K562 (cell line): ENCODE measurements around the gene ERCC2. TPM values are rescaled to one million over a fixed set of nuclear protein-coding genes. Genes with fewer than 3 reads are reported as not detected.
A peak's percentile ranks its signal among the peaks of the same experiment; 100 is the strongest.

Experiments used
- ATAC-seq: fragments of 200-7000 bp; cut with Tn5 transposase; 3 replicates; pipeline ENCODE4 v1.9.1; 2020; ENCODE audit warnings: moderate library complexity
- BruUV-seq: library from RNA; stranded (reverse); fragments of 400-500 nt; replicated peaks from 2 replicates; lab custom pipeline; 2021; lab: Mats Ljungman, UMichigan
- CTCF ChIA-PET: fragments of 300-600 bp; formaldehyde crosslinking; extraction: SDS; loops from one replicate; lab custom pipeline; 2021; ENCODE audit warnings: low intra/inter-chr PET ratio; lab: Yijun Ruan, JAX
- POLR2A ChIA-PET: fragments of 300-600, 350-650 bp; sonication (Branson Sonifier 250); formaldehyde crosslinking; extraction: SDS; loops from one replicate; lab custom pipeline; 2021; ENCODE audit warnings: antibody characterized with exemption, inconsistent platforms; lab: Yijun Ruan, JAX
- DNase-seq, 4 experiments: peaks; one replicate each; pipeline versions ENCODE4 v3.0.0 to v3.0.0-alpha.2; 2011 to 2018; ENCODE audit warnings: low spot score in 3 of 4, mixed read lengths in 3 of 4; ENCODE audit errors: extremely low read depth in 1 of 4
- FAIRE-seq: peaks from 2 replicates; lab custom pipeline; 2011; peaks lifted over from hg19 to GRCh38; lab: Jason Lieb, UNC
- H2AFZ ChIP-seq: 2 replicates; pipeline ENCODE4 v1.6.0; 2011; ENCODE audit warnings: low read depth, low read length, control low read depth, inconsistent platforms
- H3K27ac ChIP-seq: fragments of 200-600 bp; 3 replicates; pipeline ENCODE4 v1.8.0; 2011; ENCODE audit warnings: low read depth, mild to moderate bottlenecking, control low read depth, inconsistent platforms, low read length, moderate library complexity, mixed read lengths; ENCODE audit errors: extremely low read depth
- H3K27me3 ChIP-seq, 2 experiments: fragments of 300-600 bp in 1 of 2; 2 replicates in 1 of 2; 3 replicates in 1 of 2; pipeline versions ENCODE4 v1.6.0 to v1.8.0; 2011; ENCODE audit warnings: inconsistent platforms in 2 of 2, low read length in 2 of 2, mild to moderate bottlenecking in 1 of 2, mixed read lengths in 1 of 2, moderate library complexity in 1 of 2; ENCODE audit not compliant: control insufficient read depth in 2 of 2, insufficient read depth in 2 of 2
- H3K36me3 ChIP-seq: fragments of 300-600 bp; 3 replicates; pipeline ENCODE4 v1.8.0; 2011; ENCODE audit warnings: mild to moderate bottlenecking, low read length, inconsistent platforms; ENCODE audit not compliant: control insufficient read depth, insufficient read depth
- H3K4me1 ChIP-seq, 2 experiments: fragments of 200-600 bp in 1 of 2; replicated peaks in 1 of 2; 2 replicates in 1 of 2; 3 replicates in 1 of 2; pipeline versions ENCODE4 v1.5.1 to v1.8.0; 2011; ENCODE audit warnings: inconsistent platforms in 2 of 2, low read length in 2 of 2, mild to moderate bottlenecking in 1 of 2, mixed read lengths in 1 of 2, moderate library complexity in 1 of 2; ENCODE audit not compliant: control insufficient read depth in 2 of 2, insufficient read depth in 2 of 2
- H3K4me2 ChIP-seq: 2 replicates; pipeline ENCODE4 v1.6.1; 2011; ENCODE audit warnings: low read length, control low read depth, inconsistent platforms, mixed read lengths; ENCODE audit not compliant: insufficient read depth
- H3K4me3 ChIP-seq: fragments of 200-600 bp; sonication (generic), shearing (Covaris generic); 2 replicates; pipeline ENCODE4 v1.5.1; 2016; ENCODE audit warnings: control low read depth, inconsistent platforms
- H3K79me2 ChIP-seq: fragments of 200-600 bp; 3 replicates; pipeline ENCODE4 v1.8.0; 2011; ENCODE audit warnings: low read length, inconsistent platforms; ENCODE audit not compliant: control insufficient read depth, insufficient read depth
- H3K9ac ChIP-seq, 2 experiments: 2 replicates each; pipeline versions ENCODE4 v1.6.0 to v1.6.1; 2011; ENCODE audit warnings: low read depth in 2 of 2, low read length in 2 of 2, control low read depth in 1 of 2, inconsistent platforms in 1 of 2, mild to moderate bottlenecking in 1 of 2, mixed read lengths in 1 of 2; ENCODE audit not compliant: insufficient read depth in 1 of 2
- H3K9me1 ChIP-seq: one replicate; pipeline ENCODE4 v1.6.0; 2011; ENCODE audit warnings: inconsistent platforms, mild to moderate bottlenecking, low read length, moderate library complexity; ENCODE audit not compliant: control insufficient read depth, insufficient read depth
- H3K9me3 ChIP-seq: replicated peaks from 2 replicates; pipeline ENCODE4 v1.5.1; 2011; ENCODE audit warnings: low read depth, low read length, inconsistent platforms; ENCODE audit not compliant: control insufficient read depth, insufficient read depth
- H4K20me1 ChIP-seq: replicated peaks from 2 replicates; pipeline ENCODE4 v1.6.1; 2011; ENCODE audit warnings: low read length, inconsistent platforms, mixed read lengths; ENCODE audit not compliant: control insufficient read depth, insufficient read depth
- DDX20 ChIP-seq: fragments of 450-650 bp; IDR thresholded peaks from 2 replicates; pipeline ENCODE4 v1.6.1; 2016; ENCODE audit warnings: missing genetic modification characterization, low read depth, mild to moderate bottlenecking, missing compliant biosample characterization, moderate library complexity
- MAFG ChIP-seq: fragments of 450-650 bp; conservative IDR thresholded peaks from 2 replicates; pipeline ENCODE4 v1.6.1; 2016; ENCODE audit warnings: missing genetic modification characterization, missing compliant biosample characterization
- MED1 ChIP-seq: sonication (generic); formaldehyde crosslinking; IDR thresholded peaks from 2 replicates; pipeline ENCODE4 v1.8.1; 2023; ENCODE audit warnings: missing genetic modification reagents, borderline replicate concordance
- TAF7 ChIP-seq: fragments of 450-650 bp; IDR thresholded peaks from 2 replicates; pipeline ENCODE4 v1.6.1; 2016; ENCODE audit warnings: missing genetic modification characterization, missing compliant biosample characterization
- ZNF133 ChIP-seq: fragments of 250-450 bp; sonication (Bioruptor Pico); IDR thresholded peaks from 2 replicates; pipeline ENCODE4 v1.4.0; 2020; ENCODE audit warnings: mild to moderate bottlenecking
- WGBS: fragments of 100-300 bp; shearing (Covaris generic); methylation state at CpG from one replicate; pipeline ENCODE4 v1.1.6; 2016; ENCODE audit warnings: low coverage, mixed read lengths; ENCODE audit not compliant: insufficient coverage; ENCODE audit errors: missing lambda C conversion rate; 5-methylcytosine and 5-hydroxymethylcytosine counted together
- in situ Hi-C: fragments of 300-500 bp; cut with MboI; formaldehyde crosslinking; loops from 4 replicates; pipeline ENCODE4 v1.15.0; 2018; ENCODE audit warnings: inconsistent platforms, mixed read lengths
- intact Hi-C: fragments of 100-400 bp; cut with micrococcal nuclease; formaldehyde crosslinking; loops from 2 replicates; pipeline ENCODE4 v1.14.2; 2022
- polyA plus RNA-seq, 8 experiments: library from polyadenylated mRNA; depleted of rRNA in 4 of 8; stranded (reverse) in 5 of 8; unstranded in 3 of 8; fragments of >200 nt; fragmentation: Nextera tagmentation in 2 of 8; fragmentation: Illumina TruSeq in 1 of 8; extraction: Ambion mirVana in 2 of 8; extraction: Trizol in 1 of 8; gene quantifications; 2 replicates each; pipeline versions ENCODE4 v1.2.1 to v1.2.3, GENCODE V29; 2011 to 2014; ENCODE audit warnings: inconsistent platforms in 1 of 8, missing spikeins in 1 of 8
- total RNA-seq, 7 experiments: library from RNA; depleted of rRNA in 6 of 7; stranded (reverse); fragments of >200 nt in 6 of 7; fragmentation: Illumina TruSeq in 2 of 7; extraction: Trizol in 2 of 7; gene quantifications; 2 replicates each; pipeline versions ENCODE4 v1.2.1 to v1.2.3, GENCODE V29; 2011 to 2021; ENCODE audit warnings: low replicate concordance in 1 of 7
- TF ChIP-seq, protein P1 (sequence below): fragments of 250-450 bp; sonication (Bioruptor Pico); IDR thresholded peaks from 2 replicates; pipeline ENCODE4 v1.9.0; 2021; ENCODE audit warnings: mild to moderate bottlenecking, inconsistent platforms
- TF ChIP-seq, protein P2 (sequence below): fragments of 450-650 bp; IDR thresholded peaks from 2 replicates; pipeline ENCODE4 v1.6.1; 2016

Gene ERCC2
- total and polyA plus RNA-seq, 9 of the 15 experiments (the other 6 are each of a cell fraction or from before 2014, with no cell fraction given): 2.2 to 55.9 (median 23.4) TPM

GRCh38 chr19:45327404-45328143 lies 42.8 kb downstream of the ERCC2 start (continued):
- TF ChIP-seq DDX20 (tag) (no peak), TAF7 (tag) (no peak), ZNF133 (CRISPR knock-in tag) (no peak), MAFG (tag) (no peak)
- TF ChIP-seq, all 486 proteins: peak for 12

- Histone ChIP-seq H2AFZ (no peak overlapping the region), H3K4me2 (no peak overlapping the region), H3K9ac (0 out of 4 replicates have a peak overlapping the region, but pooled peaks of 1 of the 2 experiments have one; percentile 50), H3K9me1 (no peaks in the 10 kb centered on the region), H4K20me1 (no peaks in the 10 kb centered on the region), H3K79me2 (no peaks in the 10 kb centered on the region), H3K27me3 (no peaks in the 10 kb centered on the region), H3K9me3 (no peaks in the 10 kb centered on the region), H3K27ac (no peak overlapping the region), H3K4me1 (peaks cover 2 to 30% of the 10 kb centered on the region in 2 experiments; a peak in 3 of 5 replicates), H3K4me3 (no peak overlapping the region), H3K36me3 (no peaks in the 10 kb centered on the region)
- FAIRE-seq (no peak), DNase-seq (no peak), ATAC-seq (no peak)
- in situ Hi-C loops: no loop called here
- WGBS: 57% methylated on average over 11 of the region's 11 CpGs
- CTCF ChIA-PET: no interaction called here
- BruUV-seq: no TSS peak
- POLR2A ChIA-PET: interaction anchor here (1.3 kb wide), 1 partner anchor 9 kb away, joined by 3 read pairs; no protein-coding TSS in a partner anchor
- intact Hi-C loops: no loop called here
- TF ChIP-seq, protein P1, sequence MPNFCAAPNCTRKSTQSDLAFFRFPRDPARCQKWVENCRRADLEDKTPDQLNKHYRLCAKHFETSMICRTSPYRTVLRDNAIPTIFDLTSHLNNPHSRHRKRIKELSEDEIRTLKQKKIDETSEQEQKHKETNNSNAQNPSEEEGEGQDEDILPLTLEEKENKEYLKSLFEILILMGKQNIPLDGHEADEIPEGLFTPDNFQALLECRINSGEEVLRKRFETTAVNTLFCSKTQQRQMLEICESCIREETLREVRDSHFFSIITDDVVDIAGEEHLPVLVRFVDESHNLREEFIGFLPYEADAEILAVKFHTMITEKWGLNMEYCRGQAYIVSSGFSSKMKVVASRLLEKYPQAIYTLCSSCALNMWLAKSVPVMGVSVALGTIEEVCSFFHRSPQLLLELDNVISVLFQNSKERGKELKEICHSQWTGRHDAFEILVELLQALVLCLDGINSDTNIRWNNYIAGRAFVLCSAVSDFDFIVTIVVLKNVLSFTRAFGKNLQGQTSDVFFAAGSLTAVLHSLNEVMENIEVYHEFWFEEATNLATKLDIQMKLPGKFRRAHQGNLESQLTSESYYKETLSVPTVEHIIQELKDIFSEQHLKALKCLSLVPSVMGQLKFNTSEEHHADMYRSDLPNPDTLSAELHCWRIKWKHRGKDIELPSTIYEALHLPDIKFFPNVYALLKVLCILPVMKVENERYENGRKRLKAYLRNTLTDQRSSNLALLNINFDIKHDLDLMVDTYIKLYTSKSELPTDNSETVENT (CRISPR knock-in tag): no peak
- no peak for TF ChIP-seq MED1 (CRISPR knock-in tag)
- TF ChIP-seq, protein P2, sequence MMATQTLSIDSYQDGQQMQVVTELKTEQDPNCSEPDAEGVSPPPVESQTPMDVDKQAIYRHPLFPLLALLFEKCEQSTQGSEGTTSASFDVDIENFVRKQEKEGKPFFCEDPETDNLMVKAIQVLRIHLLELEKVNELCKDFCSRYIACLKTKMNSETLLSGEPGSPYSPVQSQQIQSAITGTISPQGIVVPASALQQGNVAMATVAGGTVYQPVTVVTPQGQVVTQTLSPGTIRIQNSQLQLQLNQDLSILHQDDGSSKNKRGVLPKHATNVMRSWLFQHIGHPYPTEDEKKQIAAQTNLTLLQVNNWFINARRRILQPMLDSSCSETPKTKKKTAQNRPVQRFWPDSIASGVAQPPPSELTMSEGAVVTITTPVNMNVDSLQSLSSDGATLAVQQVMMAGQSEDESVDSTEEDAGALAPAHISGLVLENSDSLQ: peak; percentile 55; the same call in 1 of the 2 replicates
Measured at GRCh38 chr19:45324349-45324907, 45.9 kb downstream of the ERCC2 start.
